Stromal cell of bone marrow (primary cell): ENCODE measurements around the gene COL4A2.
"Not testable (repeated sequence)": the region's sequence is repeated elsewhere in the genome, so short reads cannot be mapped to it uniquely, and the experiment has no call there.

Experiments
- DNase-seq: peaks from one replicate; pipeline ENCODE4 v3.0.0-alpha.2; 2012; ENCODE audit warnings: low read depth

Gene COL4A2

DNA sequence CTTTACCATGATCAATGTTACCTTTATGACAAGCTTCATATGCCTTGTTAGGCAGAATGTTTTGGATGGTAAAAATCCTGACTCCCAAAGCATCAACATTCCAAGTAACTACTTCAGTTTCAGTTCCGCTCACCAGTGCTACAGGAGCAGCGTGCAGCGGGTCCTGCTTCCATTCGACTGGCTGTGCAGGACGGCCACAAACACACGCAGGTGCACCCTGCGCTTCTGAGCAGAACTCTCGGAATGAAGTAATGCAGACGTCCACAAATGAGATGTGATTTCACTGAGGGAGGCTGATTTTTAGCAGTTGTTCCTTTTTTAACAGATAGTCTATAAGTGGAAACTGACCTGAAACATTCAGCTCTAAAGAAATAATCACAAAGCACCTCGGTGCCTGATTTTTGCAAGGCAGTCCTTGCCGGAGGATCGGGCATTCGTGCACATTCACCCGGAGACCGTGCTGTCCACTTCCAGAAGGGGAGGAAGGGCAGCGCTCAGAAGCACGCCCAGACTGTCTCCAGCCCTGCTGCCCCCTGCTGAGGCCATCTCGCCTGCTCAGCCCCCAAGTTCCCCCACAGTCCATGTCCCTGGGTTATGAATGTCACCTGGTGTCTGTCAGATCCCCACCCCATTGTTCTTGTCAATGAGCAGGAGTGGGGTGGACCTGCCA is 168.6 kb downstream of the COL4A2 start:
- DNase-seq: no peak

DNA sequence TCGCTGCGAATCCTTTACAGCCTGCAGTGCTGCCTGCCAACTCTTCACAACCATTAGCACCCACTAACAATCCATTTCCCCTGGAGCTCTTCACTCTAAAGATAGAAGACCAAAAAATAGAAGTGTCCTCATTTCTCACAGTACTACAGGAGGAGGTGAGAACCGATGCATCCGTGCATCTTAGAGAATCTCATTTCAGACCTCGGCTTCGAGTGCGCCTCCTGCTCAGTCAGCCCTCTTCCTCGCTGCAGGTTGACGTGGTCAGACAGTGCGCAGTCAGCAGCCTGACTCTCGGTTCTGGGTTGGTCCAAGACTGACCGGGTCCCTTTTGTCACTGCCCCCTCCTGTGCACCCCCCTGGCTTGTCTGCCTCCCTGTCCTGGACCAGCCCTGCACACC is 169.1 kb downstream of the COL4A2 start:
- no peak for DNase-seq

DNA sequence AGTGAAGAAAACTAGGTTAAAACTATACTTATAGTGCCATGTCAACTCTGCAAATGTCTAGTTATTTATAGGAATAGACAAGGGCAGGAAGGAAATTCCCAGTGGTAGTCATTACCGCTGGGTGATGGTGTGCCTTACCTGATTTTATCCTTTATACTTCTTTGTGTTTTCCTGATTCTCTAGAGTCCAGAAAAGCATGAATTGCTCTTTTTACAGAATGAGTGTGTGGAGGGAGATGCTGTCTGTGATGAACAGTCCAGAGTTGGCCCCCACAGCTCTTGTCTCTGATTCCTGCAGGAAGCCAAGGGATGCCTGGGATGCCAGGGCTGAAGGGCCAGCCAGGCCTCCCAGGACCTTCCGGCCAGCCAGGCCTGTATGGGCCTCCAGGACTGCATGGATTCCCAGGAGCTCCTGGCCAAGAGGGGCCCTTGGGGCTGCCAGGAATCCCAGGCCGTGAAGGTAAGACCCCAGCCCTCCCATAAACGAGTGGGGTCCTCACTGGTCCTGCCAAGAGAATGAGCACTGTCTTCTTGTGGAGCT is 170.7 kb downstream of the COL4A2 start:
- DNase-seq: no peak

DNA sequence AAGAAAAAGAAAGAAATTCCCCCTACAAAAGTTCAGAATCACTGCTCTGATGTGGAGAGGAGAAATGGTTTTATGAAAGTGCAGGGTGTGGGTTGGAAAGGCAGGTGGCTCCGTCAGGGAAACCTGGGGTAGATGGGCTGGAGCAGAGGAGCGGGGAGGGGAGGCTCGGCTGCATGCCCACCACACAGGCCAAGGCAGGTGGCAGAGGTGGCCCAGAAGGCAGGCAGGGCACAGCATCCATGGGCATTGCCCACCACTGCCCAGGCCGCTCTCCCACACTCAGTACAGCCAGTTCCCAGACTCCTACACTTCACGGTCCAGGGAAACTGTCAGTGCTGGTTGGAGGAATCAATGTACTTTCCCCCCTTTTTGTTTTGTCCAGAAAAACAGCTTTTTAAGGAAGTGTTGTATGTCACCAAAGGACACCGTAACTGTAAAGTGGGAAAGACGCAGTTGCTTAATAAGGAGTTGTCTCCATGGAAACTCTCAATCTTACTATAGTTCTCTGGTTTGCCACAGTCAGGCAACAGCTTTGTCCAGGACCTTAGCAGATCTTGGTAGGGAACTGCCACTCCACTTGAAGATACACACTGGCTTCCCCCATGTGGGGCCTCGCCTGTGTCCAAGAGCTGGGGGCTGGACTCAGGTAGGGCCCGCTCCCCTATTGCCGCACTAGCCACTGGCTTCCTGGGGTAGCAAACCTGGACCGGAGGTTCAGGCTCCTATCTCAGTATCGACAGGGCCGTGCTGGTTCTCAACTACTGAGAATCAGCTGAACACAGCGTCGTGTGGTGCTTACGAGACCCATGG is 171.5 kb downstream of the COL4A2 start:
- no peak for DNase-seq

DNA sequence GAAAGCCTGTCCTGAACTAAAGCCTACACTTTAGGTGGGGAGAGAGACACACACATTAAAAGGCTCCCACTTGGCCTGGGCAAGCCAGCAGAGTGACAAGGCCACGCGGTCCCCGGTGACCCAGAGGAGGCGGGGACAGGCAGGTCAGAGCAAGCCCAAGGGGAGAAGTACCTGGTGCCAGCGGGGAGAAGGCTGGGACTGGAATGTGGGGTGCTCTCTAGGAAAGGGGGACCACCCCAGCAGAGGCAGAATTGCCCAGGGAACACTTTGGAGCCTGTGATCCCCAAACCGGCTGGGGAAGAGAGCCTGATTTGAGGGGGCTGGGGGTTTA is 172.1 kb downstream of the COL4A2 start:
- DNase-seq: no peak

DNA sequence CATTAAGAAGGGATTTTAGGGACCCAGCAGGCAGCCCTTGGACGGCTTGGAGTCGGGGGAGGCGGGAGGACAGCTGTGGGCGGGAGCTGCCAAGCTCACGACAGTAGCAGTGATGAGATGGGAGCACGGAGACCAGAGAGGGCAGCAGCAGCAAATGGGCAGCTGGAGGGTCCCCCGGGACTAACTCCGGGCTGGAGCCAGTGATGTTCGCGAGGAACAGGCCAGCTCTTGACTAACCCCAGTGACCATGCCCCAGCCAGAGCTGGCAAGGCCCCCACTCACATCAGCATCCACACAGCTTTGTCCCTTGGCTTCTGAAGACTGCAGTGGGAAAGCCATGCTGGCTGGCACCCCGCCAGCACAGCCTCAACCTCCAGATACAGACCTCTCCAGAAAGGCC is 172.6 kb downstream of the COL4A2 start:
- no peak for DNase-seq

DNA sequence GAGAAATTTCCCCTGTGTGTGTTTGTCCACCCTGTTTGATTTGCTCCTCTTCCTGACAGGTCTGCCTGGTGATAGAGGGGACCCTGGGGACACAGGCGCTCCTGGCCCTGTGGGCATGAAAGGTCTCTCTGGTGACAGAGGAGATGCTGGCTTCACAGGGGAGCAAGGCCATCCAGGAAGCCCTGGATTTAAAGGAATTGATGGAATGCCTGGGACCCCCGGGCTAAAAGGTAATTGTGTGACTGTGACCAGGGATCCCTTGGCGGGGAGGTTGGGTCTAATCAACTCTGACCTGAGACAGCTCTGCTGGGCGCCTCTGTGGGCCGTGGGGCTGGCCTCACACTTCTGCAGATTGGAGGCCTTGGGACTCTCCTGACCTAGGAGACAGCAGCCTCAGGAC is 173.1 kb downstream of the COL4A2 start:
- DNase-seq: no peak

DNA sequence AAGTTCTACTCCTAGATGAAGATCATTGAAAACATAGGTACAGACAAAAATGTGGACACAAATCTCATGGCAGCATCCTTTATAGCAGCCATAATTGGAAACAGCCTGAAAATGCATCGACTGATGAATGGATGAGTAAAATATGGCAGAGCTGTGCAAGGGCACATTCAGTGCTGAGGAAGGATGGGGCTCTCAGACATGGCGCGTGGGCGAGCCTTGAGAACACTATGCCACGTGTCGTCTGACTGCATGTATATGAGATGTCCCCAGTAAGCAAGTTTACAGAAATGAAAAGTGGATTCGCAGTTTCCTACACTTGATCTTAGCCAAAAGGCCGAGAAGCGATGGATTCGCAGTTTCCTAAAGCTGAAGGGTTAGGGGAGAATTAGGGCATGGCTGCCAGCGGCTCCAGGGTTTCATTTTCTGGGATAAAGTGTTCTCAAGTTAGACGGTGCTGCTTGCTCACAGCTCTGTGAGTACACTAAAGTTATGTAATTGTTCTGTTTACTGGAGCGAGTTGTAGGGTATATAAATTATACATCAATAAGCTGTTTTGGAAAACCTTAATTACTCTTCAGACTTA is 176.4 kb downstream of the COL4A2 start:
- DNase-seq: no peak

DNA sequence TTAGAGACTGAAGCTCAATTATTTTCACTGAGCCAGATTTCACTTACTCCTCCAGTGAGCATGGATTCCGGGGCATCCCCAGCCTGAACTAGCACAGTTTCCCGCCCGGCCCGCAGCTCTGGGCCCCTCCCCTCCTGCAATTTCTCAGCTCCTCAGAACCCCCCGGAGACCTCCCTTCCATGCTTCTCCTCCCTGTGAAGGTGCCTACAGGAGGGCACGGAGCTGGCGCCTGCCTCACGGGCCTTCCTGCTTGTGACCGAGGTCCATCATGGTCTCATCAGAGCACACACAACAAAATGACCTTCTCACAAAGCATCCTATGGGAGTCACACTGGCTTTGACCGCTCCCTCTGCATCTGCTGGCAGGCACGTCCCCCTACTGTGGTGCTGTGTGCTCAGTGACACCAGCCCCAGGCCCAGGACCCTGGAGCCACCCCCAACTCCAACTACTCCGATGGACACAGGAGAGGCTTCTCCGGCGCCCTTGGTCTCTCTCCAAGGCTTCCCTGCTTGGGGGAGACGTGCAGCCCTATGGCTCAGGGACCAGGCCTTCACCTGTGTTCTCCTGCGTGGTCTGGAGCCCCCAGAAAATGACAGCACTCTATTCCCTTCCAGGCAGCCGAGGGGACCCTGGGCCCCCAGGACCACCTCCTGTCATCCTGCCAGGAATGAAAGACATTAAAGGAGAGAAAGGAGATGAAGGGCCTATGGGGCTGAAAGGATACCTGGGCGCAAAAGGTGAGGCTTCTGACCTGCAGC is 177.4 kb downstream of the COL4A2 start:
- no peak for DNase-seq

DNA sequence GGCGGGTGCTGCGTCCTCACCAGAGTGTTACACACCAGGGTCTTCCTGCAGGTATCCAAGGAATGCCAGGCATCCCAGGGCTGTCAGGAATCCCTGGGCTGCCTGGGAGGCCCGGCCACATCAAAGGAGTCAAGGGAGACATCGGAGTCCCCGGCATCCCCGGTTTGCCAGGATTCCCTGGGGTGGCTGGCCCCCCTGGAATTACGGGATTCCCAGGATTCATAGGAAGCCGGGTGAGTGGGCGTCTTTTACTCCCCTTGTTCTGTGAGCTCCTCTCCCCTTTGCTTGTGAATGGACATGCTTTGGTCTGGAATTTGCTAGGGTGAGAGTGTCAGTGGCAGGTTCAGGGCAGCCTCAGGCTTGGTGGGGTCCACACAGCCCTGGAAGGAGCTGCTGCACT is 178.5 kb downstream of the COL4A2 start:
- no peak for DNase-seq

DNA sequence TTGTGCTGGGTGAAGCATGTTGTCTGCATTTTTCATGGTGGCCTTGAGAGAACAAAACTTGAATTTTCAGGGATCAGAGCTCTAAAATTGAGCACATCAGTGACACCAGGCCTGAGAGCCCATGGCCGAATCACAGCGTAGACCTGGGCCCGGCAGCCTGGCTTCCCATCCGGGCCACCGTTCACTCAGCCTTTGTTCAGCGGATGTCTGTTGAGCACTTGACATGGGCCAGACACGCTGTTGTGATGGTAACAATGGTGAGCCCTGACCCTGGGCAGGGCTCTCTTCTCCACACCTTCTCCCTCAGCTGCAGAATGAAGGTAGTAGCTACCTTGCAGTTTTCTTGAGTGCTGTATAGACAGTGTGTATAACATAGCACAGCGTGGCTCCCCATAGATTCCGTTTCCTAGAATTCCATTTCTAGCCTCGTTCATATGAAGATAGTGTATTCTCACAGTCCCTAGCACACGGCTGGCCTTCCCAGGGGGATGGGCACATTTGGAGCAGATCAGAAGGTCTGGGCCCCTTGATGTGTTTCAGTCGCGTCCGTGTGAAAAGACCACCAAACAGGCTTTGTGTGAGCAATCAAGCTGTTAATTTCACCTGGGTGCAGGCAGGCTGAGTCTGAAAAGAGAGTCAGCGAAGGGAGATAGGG is 179.1 kb downstream of the COL4A2 start:
- DNase-seq: no peak

DNA sequence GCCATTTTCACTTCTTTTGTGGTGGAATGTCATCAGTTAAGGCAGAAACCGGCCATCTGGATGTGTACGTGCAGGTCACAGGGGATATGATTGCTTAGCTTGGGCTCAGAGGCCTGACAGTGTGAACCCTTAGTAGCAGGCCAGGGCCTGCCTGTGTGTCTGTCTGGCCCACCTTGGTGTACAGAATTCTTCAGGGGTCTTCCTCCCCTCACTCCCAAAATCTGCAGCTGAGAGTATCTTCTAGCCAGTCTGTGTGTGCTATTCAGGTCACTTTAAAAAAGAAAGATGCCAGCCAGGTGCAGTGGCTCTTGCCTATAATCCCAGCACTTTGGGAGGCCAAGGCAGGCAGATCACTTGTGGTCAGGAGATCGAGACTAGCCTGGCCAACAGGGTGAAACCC is 179.8 kb downstream of the COL4A2 start:
- DNase-seq: not testable (repeated sequence)

DNA sequence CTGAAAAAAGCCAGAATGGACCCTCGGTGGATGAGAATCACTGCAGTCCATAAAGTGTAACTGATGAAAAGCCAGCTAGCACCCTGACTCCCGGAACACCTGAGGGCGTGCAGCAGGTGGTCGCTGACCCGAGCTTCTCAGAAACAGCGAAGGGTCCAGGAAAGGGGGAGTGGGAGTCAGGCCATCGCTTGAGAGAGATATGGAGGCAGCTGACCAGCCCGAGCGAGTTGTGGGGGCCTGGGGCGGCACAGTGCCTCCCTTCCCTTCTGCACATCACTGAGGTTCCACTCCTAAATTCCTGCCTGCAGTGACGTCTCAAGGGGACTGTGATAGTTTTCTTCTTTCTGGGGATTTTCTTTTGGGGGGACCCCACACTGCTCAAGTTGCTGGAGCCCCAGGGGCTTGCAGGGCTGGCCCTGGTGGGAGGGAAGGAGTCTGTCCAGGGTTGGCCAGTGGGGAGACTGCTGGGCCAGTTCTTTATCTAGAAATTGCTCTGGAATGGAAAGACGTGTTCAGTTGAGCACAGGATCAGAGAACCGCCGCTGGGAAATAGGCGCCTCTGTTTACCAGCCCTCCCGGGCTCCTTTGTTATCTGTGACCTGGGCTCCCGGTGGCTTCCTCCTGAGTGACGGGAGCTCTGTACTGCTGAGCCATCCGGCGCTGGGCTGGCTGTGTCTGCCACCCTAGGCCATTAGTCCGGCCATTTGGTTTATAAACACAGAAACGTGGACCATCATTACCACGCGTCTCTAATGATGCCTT is 183.1 kb downstream of the COL4A2 start:
- DNase-seq: no peak

DNA sequence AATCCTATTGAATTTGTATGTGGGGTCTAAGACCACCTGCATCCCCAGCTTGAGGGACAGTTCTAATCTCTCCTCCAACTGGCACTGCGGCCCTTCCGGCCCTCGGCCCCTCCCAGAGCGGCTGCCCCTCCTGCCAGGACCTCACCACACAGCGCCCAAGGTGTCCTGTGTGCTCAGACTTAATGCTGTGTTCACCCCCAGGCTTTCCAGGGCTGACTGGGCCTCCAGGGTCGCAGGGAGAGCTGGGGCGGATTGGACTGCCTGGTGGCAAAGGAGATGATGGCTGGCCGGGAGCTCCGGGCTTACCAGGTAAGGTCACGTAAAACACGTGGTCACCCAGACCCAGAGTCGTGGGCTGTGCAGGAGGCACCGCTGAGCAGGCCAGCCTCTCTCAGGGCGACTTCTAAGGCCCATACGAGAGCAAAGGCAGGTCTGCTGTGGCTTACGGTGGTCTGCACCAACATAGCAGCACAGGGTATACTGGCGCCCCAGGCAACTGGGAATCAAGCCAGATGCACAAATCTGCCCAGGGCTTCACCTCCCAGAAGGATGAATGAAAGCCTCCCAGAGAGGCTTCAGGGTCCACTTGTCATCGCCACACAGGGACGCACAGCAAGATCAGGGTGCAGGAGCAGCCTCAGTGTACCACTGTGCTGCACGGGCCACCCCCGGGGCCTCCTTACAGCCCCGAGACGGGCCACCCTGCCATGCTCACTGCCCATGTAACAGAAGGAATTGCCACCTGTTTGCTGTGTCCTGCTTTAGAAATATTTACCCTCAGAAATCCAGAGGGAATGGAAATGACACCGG is 185.0 kb downstream of the COL4A2 start:
- DNase-seq: no peak

DNA sequence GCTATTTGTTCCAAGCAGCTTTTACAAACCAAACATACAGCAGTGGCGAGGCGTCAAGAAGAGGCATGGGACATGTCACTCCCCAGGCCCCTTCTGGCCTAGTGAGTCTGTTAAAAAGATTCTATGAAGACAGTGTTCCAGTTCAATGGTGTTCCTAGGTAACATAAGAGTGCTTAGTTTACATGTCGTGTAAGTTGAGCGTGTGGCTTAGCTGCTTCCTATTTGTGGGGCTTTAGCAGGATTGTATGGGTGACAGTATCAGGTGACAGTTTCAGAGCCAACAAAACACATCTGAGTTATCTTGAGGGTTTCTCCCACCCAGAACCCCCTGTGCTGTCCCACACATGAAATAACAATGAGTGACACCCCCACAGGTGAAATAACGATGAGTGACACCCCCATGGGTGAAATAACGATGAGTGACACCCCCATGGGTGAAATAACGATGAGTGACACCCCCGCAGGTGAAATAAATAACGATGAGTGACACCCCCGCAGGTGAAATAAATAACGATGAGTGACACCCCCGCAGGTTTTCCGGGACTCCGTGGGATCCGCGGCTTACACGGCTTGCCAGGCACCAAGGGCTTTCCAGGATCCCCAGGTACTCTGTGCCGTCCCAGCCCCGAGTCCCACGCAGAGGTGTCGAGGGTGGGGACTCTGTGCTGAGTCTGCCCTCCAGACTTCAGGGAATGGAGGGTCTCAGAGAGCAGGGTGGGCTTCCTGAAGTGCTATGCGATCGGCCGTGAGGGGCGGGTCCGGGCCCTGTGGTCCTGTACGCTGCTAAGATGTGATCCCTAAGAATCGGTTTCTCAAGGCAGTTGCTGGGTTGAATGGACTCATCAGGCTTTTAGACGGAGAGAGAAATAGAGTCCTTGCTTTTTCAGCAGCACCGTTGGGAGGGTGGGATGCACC is 185.9 kb downstream of the COL4A2 start:
- no peak for DNase-seq

DNA sequence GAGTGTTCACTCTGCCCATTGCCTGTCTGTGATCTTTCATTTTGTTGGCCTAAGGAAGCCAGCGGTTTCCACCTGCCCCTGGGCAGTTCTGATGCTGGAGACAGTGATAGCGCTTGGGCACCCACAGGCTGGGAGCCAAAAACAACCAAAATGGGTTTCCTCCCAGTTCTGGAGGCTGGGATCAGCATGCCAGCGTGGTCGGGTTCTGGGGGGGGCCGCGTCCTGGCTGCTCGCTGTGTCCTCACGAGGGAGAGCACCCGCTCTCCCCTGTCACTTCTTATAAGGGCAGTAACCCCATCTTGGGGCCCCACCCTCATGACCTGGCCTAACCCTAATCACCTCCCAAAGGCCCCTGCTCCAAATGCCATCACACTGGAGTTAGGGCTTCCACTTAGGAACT is 186.5 kb downstream of the COL4A2 start:
- no peak for DNase-seq

DNA sequence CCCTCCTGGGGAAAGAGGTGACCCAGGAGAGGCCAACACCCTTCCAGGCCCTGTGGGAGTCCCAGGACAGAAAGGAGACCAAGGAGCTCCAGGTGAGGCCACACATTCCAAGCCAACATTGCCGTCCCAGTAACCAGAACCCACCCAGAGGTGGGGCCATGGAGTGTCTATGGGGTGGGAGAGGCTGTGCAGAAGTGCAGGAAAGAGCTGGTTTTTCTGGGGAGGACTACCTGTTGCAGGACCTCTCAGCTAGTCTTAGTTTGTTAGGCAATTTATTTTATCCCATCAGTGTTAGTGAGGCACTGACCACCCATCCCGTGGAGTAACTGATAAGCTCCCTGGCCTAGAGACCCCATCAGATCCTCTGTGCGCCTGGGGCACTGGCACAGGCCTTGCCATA is 188.3 kb downstream of the COL4A2 start:
- no peak for DNase-seq

DNA sequence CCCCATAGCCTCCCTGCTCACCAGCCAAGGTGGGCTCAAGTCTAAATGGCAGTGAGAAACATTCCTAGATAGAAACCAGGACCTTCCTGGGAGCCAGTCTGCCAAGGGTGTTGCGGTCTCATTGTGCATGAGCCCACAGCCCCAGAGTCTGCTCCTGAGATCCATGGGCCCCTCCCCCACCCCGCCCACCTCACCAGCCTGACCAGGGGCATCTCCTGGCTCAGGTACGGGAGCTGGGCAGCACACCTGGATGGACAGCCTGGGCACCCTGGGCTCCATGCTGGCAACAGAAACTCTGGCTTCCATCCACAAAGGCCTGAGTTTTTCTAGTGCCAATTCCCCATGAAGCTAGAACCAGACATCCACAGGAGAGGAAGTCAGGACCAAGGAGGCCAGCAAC is 188.8 kb downstream of the COL4A2 start:
- DNase-seq: no peak

DNA sequence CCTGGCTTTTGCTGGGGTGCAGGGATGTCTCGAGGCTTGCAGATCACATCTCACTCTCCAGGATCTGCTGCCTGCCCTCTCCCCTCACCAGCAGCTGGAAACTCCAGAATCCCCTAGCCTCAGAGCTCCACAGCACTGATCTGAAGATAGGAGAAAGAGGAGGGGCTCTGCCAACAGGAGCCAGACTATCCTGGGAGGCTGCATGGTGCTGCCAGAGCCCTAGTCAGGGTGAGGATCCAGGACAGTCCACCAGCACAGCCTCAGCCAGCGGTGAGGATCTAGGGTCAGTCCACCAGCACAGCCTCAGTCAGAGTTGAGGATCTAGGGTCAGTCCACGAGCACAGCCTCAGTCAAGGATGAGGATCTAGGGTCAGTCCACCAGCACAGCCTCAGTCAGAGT is 189.2 kb downstream of the COL4A2 start:
- DNase-seq: no peak
